Skeletal muscle satellite cell (primary cell): ENCODE results near the gene TTC27.
"Not testable (repeated sequence)": the region's sequence is repeated elsewhere in the genome, so short reads cannot be mapped to it uniquely, and the experiment has no call there.

Source experiments
- H3K27me3 ChIP-seq: 2 replicates; pipeline ENCODE4 v1.7.0; 2013; ENCODE audit warnings: low read length; ENCODE audit not compliant: control insufficient read depth, insufficient read depth
- H3K36me3 ChIP-seq: 2 replicates; pipeline ENCODE4 v1.7.0; 2013; ENCODE audit warnings: mild to moderate bottlenecking, control low read depth, low read length; ENCODE audit not compliant: insufficient read depth
- H3K4me1 ChIP-seq: 2 replicates; pipeline ENCODE4 v1.7.0; 2013; ENCODE audit warnings: low read length; ENCODE audit not compliant: control insufficient read depth, insufficient read depth
- H3K4me2 ChIP-seq: 2 replicates; pipeline ENCODE4 v1.7.0; 2013; ENCODE audit warnings: mild to moderate bottlenecking, low read length
- H3K4me3 ChIP-seq: 2 replicates; pipeline ENCODE4 v1.7.0; 2013; ENCODE audit warnings: low read length
- H3K9ac ChIP-seq: 2 replicates; pipeline ENCODE4 v1.7.0; 2013; ENCODE audit warnings: mild to moderate bottlenecking, low read depth, low read length, moderate library complexity
- H3K9me3 ChIP-seq: replicated peaks from 2 replicates; pipeline ENCODE4 v1.7.0; 2013; ENCODE audit warnings: mild to moderate bottlenecking, control low read depth, low read length

The TTC27 gene

GRCh38 chr2:32843699-32844098, 215.8 kb downstream of the TTC27 start:
- H3K27me3 ChIP-seq: no peaks in the 10 kb centered on the region
- H3K9me3 ChIP-seq: no peaks in the 10 kb centered on the region
- no peak overlapping the region for H3K4me3 ChIP-seq
- H3K36me3 ChIP-seq: no peaks in the 10 kb centered on the region
- no peaks in the 10 kb centered on the region for H3K4me1 ChIP-seq
- no peak overlapping the region for H3K4me2 ChIP-seq
- H3K9ac ChIP-seq: no peak overlapping the region

- Histone ChIP-seq H3K9me3 (no peaks in the 10 kb centered on the region), H3K4me3 (no peak overlapping the region), H3K9ac (no peak overlapping the region), H3K36me3 (no peaks in the 10 kb centered on the region), H3K4me1 (no peaks in the 10 kb centered on the region), H3K4me2 (no peak overlapping the region), H3K27me3 (no peaks in the 10 kb centered on the region)
These were observed 216.4 kb downstream of the TTC27 start for GRCh38 chr2:32844253-32844652.

DNA sequence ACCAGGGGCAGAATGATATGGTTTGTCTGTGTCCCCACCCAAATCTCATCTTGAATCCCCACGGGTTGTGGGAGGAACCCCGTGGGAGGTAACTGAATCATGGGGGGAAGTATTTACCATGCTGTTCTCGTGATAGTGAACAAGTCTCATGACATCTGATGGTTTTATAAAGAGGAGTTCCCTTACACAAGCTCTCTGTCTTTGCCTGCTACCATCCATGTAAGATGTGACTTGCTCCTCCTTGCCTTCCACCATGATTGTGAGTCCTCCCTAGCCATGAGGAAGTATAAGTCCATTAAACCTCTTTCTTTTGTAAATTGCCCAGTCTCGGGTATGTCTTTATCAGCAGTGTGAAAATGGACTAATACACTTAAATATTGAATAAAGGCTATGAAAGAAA, 218.4 kb downstream of the TTC27 start:
- H3K4me3 ChIP-seq, H3K9ac ChIP-seq, H3K9me3 ChIP-seq, H3K27me3 ChIP-seq, H3K4me2 ChIP-seq, H3K36me3 ChIP-seq, H3K4me1 ChIP-seq: not testable (repeated sequence)

DNA sequence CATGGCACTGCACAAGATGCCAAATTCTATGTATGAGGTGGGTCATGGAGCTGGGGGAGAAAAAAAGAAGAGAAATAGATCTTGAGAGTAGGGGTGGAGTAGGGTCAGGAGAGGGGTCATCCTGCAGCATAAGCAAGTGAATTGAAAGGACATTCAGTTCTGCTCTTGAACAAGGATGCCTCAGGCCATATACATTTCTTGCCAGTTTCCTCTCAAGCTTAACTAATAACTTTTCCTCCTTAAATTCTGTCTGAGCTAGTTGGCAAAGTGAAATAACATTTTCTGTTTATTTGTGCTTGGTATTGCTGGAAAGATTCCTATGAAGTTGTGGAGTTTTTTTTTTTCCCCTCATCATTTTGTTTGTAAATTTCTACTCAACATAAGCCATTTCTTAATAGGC, 219.9 kb downstream of the TTC27 start:
- Histone ChIP-seq H3K9me3 (no peaks in the 10 kb centered on the region), H3K4me1 (no peaks in the 10 kb centered on the region), H3K36me3 (no peaks in the 10 kb centered on the region), H3K9ac (no peak overlapping the region), H3K4me3 (no peak overlapping the region), H3K4me2 (no peak overlapping the region), H3K27me3 (no peaks in the 10 kb centered on the region)

DNA sequence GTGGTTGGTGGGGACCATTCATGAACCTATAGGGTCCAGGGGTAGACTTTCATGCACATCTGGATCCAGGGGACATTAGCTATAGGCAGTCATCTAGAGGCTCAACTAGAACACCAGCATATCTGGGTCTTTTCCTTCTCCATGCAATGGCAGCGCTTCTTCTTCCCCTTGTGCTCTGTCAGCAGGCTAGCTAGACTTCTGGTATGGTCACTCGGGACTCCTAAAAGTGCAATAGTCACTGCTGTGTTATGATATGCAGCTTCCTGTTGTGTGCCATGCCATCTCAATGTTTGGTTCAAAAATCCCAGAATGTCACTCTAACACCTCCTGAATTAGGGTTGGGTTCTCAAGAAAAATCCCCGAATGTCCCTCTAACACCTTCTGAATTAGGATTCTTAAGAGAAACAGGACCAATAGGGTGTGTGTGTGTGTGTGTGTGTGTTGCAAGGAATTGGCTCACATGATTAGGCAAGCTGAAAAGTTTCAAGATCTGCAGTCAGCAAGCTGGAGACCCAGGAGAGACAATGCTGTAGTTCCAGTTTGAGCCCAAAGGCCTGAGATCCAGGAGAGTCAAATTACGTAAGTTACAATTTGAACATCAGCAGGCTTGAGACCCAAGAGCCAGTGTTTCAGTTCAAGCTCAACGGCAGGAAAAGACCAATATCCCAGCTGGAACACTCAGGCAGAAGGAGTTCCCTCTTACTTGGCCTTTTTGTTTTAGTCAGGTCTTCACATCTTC, 221.8 kb downstream of the TTC27 start:
- no peak overlapping the region for H3K4me2 ChIP-seq
- no peaks in the 10 kb centered on the region for H3K36me3 ChIP-seq
- H3K9me3 ChIP-seq: no peaks in the 10 kb centered on the region
- no peak overlapping the region for H3K9ac ChIP-seq
- H3K4me1 ChIP-seq: no peaks in the 10 kb centered on the region
- H3K4me3 ChIP-seq: no peak overlapping the region
- H3K27me3 ChIP-seq: peaks cover 10% of the 10 kb centered on the region

DNA sequence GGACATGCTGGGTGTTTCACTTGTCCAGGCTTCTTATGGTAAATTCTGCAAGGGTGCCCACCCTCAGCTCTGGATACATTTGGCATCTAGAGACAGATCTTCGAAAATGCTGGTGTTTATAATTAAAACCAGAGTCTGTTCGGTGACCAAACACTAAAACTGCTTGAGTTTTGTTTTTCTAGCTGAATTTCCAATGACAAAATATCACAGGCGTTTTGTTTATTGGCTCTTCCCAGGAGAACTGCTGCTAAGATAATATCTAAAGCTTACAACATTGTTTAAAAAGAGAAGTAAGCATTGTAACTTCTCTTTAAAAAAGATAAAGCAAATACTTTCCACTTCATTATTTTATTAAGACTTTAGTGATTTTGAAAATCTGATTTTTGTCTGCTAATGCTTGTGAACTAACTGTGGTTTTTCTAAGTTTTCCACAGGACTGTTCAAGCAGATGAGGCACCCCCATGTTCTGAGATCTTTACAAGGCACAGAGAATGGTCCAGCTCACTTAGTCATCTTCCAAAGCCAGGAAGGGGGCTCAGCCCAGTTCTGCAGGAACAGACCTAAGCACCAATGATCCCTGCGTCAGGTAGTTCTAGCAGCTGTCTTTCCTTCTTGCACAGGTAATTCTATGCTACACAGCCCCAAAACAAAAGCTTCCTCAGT, 224.1 kb downstream of the TTC27 start:
- no peak overlapping the region for H3K4me2 ChIP-seq
- H3K4me3 ChIP-seq: no peak overlapping the region
- no peaks in the 10 kb centered on the region for H3K9me3 ChIP-seq
- peaks cover 15% of the 10 kb centered on the region for H3K27me3 ChIP-seq
- H3K4me1 ChIP-seq: no peaks in the 10 kb centered on the region
- no peak overlapping the region for H3K9ac ChIP-seq
- H3K36me3 ChIP-seq: no peaks in the 10 kb centered on the region

GRCh38 chr2:32852856-32853255, 225.0 kb downstream of the TTC27 start:
- Histone ChIP-seq H3K4me1 (no peaks in the 10 kb centered on the region), H3K4me3 (no peak overlapping the region), H3K9me3 (no peaks in the 10 kb centered on the region), H3K9ac (no peak overlapping the region), H3K4me2 (no peak overlapping the region), H3K36me3 (no peaks in the 10 kb centered on the region), H3K27me3 (peaks cover 15% of the 10 kb centered on the region)

- Histone ChIP-seq H3K4me2 (no peak overlapping the region), H3K4me1 (no peaks in the 10 kb centered on the region), H3K9me3 (no peaks in the 10 kb centered on the region), H3K36me3 (no peaks in the 10 kb centered on the region), H3K9ac (no peak overlapping the region), H3K4me3 (no peak overlapping the region), H3K27me3 (peaks cover 15% of the 10 kb centered on the region)
These were observed 229.0 kb downstream of the TTC27 start for GRCh38 chr2:32856891-32857290.

DNA sequence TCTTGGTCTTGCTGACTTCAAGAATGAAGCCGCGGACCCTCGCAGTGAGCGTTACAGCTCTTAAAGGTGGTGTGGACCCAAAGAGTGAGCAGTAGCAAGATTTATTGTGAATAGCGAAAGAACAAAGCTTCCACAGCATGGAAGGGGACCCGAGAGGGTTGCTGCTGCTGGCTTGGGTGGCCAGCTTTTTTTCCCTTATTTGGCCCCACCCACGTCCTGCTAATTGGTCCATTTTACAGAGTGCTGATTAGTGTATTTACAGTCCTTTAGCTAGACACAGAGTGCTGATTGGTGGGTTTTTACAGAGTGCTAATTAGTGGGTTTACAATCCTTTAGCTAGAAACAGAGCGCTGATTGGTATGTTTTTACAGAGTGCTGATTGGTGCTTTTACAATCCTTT, 230.9 kb downstream of the TTC27 start:
- peaks cover 15% of the 10 kb centered on the region for H3K27me3 ChIP-seq
- no peak overlapping the region for H3K4me2 ChIP-seq
- H3K4me1 ChIP-seq: peaks cover 3% of the 10 kb centered on the region
- H3K36me3 ChIP-seq: no peaks in the 10 kb centered on the region
- H3K9ac ChIP-seq: no peak overlapping the region
- no peak overlapping the region for H3K4me3 ChIP-seq
- no peaks in the 10 kb centered on the region for H3K9me3 ChIP-seq

DNA sequence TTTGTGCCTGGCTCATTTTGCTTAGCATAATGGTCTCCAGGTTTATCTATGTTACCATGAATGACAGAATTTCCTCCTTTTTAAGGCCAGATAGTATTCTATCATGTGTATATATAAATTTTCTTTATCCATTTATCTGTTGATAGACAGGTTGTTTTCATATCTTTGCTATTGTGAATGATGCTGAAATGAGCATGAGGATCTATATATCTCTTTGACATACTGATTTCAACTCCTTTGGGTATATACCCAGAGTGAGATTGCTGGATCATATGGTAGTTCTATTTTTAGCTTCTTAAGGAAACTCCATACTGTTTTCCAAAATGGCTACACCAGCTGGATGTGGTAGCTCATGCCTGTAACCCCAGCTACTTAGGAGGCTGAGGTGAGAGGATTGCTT, 232.5 kb downstream of the TTC27 start:
- Histone ChIP-seq H3K4me3 (no peak overlapping the region), H3K36me3 (no peaks in the 10 kb centered on the region)

GRCh38 chr2:32862269-32863055, 234.6 kb downstream of the TTC27 start:
- Histone ChIP-seq H3K4me2 (no peak overlapping the region), H3K9me3 (no peaks in the 10 kb centered on the region), H3K9ac (no peak overlapping the region), H3K27me3 (no peaks in the 10 kb centered on the region), H3K36me3 (no peaks in the 10 kb centered on the region), H3K4me1 (peaks cover 26% of the 10 kb centered on the region), H3K4me3 (no peak overlapping the region)

More for the DNA sequence above, 232.5 kb downstream of the TTC27 start:
- peaks cover under 1% of the 10 kb centered on the region for H3K27me3 ChIP-seq
- no peak overlapping the region for H3K9ac ChIP-seq
- H3K4me2 ChIP-seq: no peak overlapping the region
- no peaks in the 10 kb centered on the region for H3K9me3 ChIP-seq
- H3K4me1 ChIP-seq: peaks cover 19% of the 10 kb centered on the region
